ENCODE results near the gene HSH2D.

- TF ChIP-seq CTCF (IDR thresholded peaks at IDR 0.05) = no peak
- TF ChIP-seq POLR2AphosphoS5 (IDR thresholded peaks at IDR 0.05; ENCODE audit: insufficient read depth in 1 of 2, low read depth in 1 of 2) = no peak
- TF ChIP-seq POLR2A (IDR thresholded peaks at IDR 0.05) = no peak
These were observed 23.6 kb downstream of the HSH2D start for GRCh38 chr19:16167055-16167454.
